Heart left ventricle (tissue), 16 donors: ENCODE measurements around the gene CEND1. TPM values are rescaled to one million over a fixed set of nuclear protein-coding genes. Genes with fewer than 3 reads are reported as not detected.

Experiments
- ATAC-seq, 4 donors: fragments of 200-7000 bp; cut with Tn5 transposase; one replicate each; pipeline ENCODE4 v1.9.1; 2020 to 2022; ENCODE audit warnings: moderate library complexity in 4 of 4, mild to moderate bottlenecking in 3 of 4, moderate number of reproducible peaks in 1 of 4
- DNase-seq, 5 donors: peaks; one replicate each; pipeline ENCODE4 v3.0.0-alpha.2; 2020
- H3K27ac ChIP-seq, 12 donors: fragments of 200-600 bp; sonication (generic) in 4 of 12; one replicate each; pipeline versions ENCODE4 v1.5.0 to v1.8.0; 2016 to 2022; ENCODE audit warnings: mild to moderate bottlenecking in 2 of 12
- H3K27me3 ChIP-seq, 9 donors: fragments of 200-600 bp; sonication (generic) in 2 of 9; one replicate each; pipeline versions ENCODE4 v1.5.1 to v1.8.0; 2016 to 2022; ENCODE audit warnings: mild to moderate bottlenecking in 3 of 9
- H3K36me3 ChIP-seq, 9 donors: fragments of 200-600 bp; sonication (generic) in 2 of 9; one replicate each; pipeline versions ENCODE4 v1.5.0 to v1.8.0; 2018 to 2022; ENCODE audit warnings: mild to moderate bottlenecking in 2 of 9
- H3K4me1 ChIP-seq, 12 donors: fragments of 200-600 bp; sonication (generic) in 4 of 12; one replicate each; pipeline versions ENCODE4 v1.5.0 to v1.8.0; 2016 to 2022; ENCODE audit warnings: mild to moderate bottlenecking in 3 of 12
- H3K4me3 ChIP-seq, 12 donors: fragments of 200-600 bp; sonication (generic) in 4 of 12; one replicate each; pipeline versions ENCODE4 v1.5.0 to v1.8.0; 2017 to 2022; ENCODE audit warnings: mild to moderate bottlenecking in 9 of 12, moderate library complexity in 4 of 12
- H3K9me3 ChIP-seq, 12 donors: fragments of 200-600 bp; sonication (generic) in 4 of 12; one replicate each; pipeline versions ENCODE4 v1.5.0 to v1.8.0; 2016 to 2022; ENCODE audit warnings: mild to moderate bottlenecking in 1 of 12
- CTCF ChIP-seq, 12 donors: fragments of 200-600 bp; sonication (generic) in 4 of 12; IDR thresholded peaks; one replicate each; pipeline versions ENCODE4 v1.5.0 to v1.8.0; 2018 to 2022; ENCODE audit warnings: antibody characterized with exemption in 12 of 12, mild to moderate bottlenecking in 5 of 12
- POLR2A ChIP-seq, 2 donors: fragments of 450-650 bp; IDR thresholded peaks; one replicate each; pipeline ENCODE4 v1.6.1; 2017; ENCODE audit warnings: antibody characterized with exemption in 2 of 2, mild to moderate bottlenecking in 2 of 2, moderate library complexity in 2 of 2
- WGBS, 4 donors: extraction: QIAGEN DNeasy Blood & Tissue Kit in 2 of 4; methylation state at CpG; one replicate each; pipeline versions ENCODE4 v1.1.5 to v1.1.7; 2013 to 2018; 5-methylcytosine and 5-hydroxymethylcytosine counted together
- intact Hi-C, 10 donors: fragments of 100-400 bp; cut with DNase I; formaldehyde crosslinking; loops; one replicate each; pipeline versions ENCODE4 v1.11.1 to v1.14.2; 2022
- polyA plus RNA-seq, 2 donors: library from polyadenylated mRNA; stranded (reverse); fragments of 200-250 nt; gene quantifications; one replicate each; pipeline ENCODE4 v1.2.3, GENCODE V29; 2013
- total RNA-seq, 9 donors: library from RNA; depleted of rRNA in 2 of 9; stranded (reverse); fragments of >200 nt in 2 of 9; fragmentation: NEBNext Ultra II Directional in 3 of 9; extraction: Animal tissue kit (Norgen Biotek cat#: 25700) in 3 of 9; gene quantifications; one replicate each; pipeline versions ENCODE4 v1.1.0 to v1.2.4, GENCODE V29; 2016 to 2023
- donor health status: ischemic (EF 13 %, LVEDD 7.1; RV severe dilation, severe dysfunction).
- donor health status: healthy with polysubstance abuse.
- donor health status: DM: no; HTN: yes; CAD: no.
- donor health status: DM: no; HTN: no; CAD: no.
- donor health status: ischemic (EF 25% LVEDD 6.9; RV normal size, moderate dysfunction).
- donor health status: ischemic (EF 25% LVEDD 5.7; RV mildly dilated, moderate dysfunction).
- donor health status: healthy.
- donor health status: DM: yes; HTN: yes; CAD: no.
- donor health status: ischemic (EF 35%, LVEDD 5.7; RV mildly dilated, moderate dysfunction).
- donor health status: nonischemic (EF 11% LVEDD 7.7; RV severe dilation, severe dysfunction).
- donor health status: DM: yes; HTN: yes; CAD: no.
- donor health status: PGD.
- donor health status: ischemic (EF 29% LVEDD 5.4; RV normal size, mild dysfunction).
- donor health status: nonischemic (EF 23%, LVEDD 6.1; RV moderate dilation, normal function).

The CEND1 gene
- total and polyA plus RNA-seq, 11 donors = 0.25 to 1.1 (median 0.44) TPM; not detected in 2

GRCh38 chr11:782264-783174 lies 7.4 kb downstream of the CEND1 start:
- peak in 1 of 5 donors; percentile 23 for DNase-seq
- Histone ChIP-seq H3K27ac (no peak overlapping the region), H3K4me3 (no peak overlapping the region), H3K4me1 (peaks cover 0 to 23% (median 15%) of the 10 kb centered on the region in 12 donors), H3K36me3 (peaks cover 0 to 3% (median 0%) of the 10 kb centered on the region in 9 donors), H3K27me3 (no peaks in the 10 kb centered on the region), H3K9me3 (no peaks in the 10 kb centered on the region)
- intact Hi-C loops = no loop called here
- no peak for TF ChIP-seq POLR2A (IDR thresholded peaks at IDR 0.05)
- TF ChIP-seq CTCF (IDR thresholded peaks at IDR 0.05) = no peak
- no peak for ATAC-seq
- WGBS, 4 donors = 73 to 79% (median 78%) methylated on average over 31 to 36 of the region's 36 CpGs

- H3K4me3 ChIP-seq = no peak overlapping the region
- H3K27ac ChIP-seq = no peak overlapping the region
- H3K9me3 ChIP-seq = no peaks in the 10 kb centered on the region
- WGBS, 4 donors = 94 to 95% (median 94%) methylated on average over 7 to 16 of the region's 16 CpGs
- peaks cover 0 to 42% (median 31%) of the 10 kb centered on the region in 12 donors for H3K4me1 ChIP-seq
- no peak for TF ChIP-seq POLR2A (IDR thresholded peaks at IDR 0.05)
- no peak for ATAC-seq
- peaks cover 0 to 3% (median 0%) of the 10 kb centered on the region in 9 donors for H3K36me3 ChIP-seq
- peak in 1 of 5 donors; percentile 22 for DNase-seq
- intact Hi-C loops = no loop called here
- H3K27me3 ChIP-seq = no peaks in the 10 kb centered on the region
These were observed 9.8 kb downstream of the CEND1 start for GRCh38 chr11:779955-780532.

GRCh38 chr11:778976-779954 lies 10.6 kb downstream of the CEND1 start:
- TF ChIP-seq CTCF (IDR thresholded peaks at IDR 0.05) = no peak
- no peak for TF ChIP-seq POLR2A (IDR thresholded peaks at IDR 0.05)
- intact Hi-C loops = no loop called here
- no peak overlapping the region for H3K27ac ChIP-seq
- peaks cover 0 to 43% (median 33%) of the 10 kb centered on the region in 12 donors for H3K4me1 ChIP-seq
- ATAC-seq (no peak), DNase-seq (peak in 4 of 5 donors; percentile 16 to 59 (median 22))
- peaks cover 0 to 6% (median 0%) of the 10 kb centered on the region in 9 donors for H3K36me3 ChIP-seq
- H3K4me3 ChIP-seq = no peak overlapping the region
- H3K9me3 ChIP-seq = no peaks in the 10 kb centered on the region
- WGBS, 4 donors = 91 to 97% (median 93%) methylated on average over 17 to 23 of the region's 23 CpGs
- H3K27me3 ChIP-seq = no peaks in the 10 kb centered on the region
